Body of pancreas (tissue), 4 donors: ENCODE data around the gene PCIF1. TPM values are rescaled to one million over a fixed set of nuclear protein-coding genes. Genes with fewer than 3 reads are reported as not detected.

Experiments used
- ATAC-seq: fragments of 150-250 bp; one replicate; pipeline ENCODE4 v1.9.1; 2016
- DNase-seq, 4 donors: peaks; one replicate each; pipeline ENCODE4 v3.0.0-alpha.2; 2019
- H3K27ac ChIP-seq, 4 donors: fragments of 200-600 bp; sonication (generic); 1 replicate in 3 of 4; 2 replicates in 1 of 4; pipeline versions ENCODE4 v1.5.1 to v1.6.1; 2016 to 2019; ENCODE audit warnings: mild to moderate bottlenecking in 1 of 4, mixed read lengths in 1 of 4, moderate library complexity in 1 of 4
- H3K27me3 ChIP-seq, 2 donors: fragments of 200-600 bp; sonication (generic); one replicate each; pipeline ENCODE4 v1.6.0; 2016; ENCODE audit warnings: mild to moderate bottlenecking in 1 of 2
- H3K36me3 ChIP-seq, 2 donors: fragments of 200-600 bp; sonication (generic); replicated peaks in 1 of 2; 2 replicates each; pipeline ENCODE4 v1.5.1; 2016; ENCODE audit warnings: low read depth in 2 of 2; ENCODE audit not compliant: insufficient read depth in 1 of 2
- H3K4me1 ChIP-seq: fragments of 200-600 bp; sonication (generic); one replicate; pipeline ENCODE4 v1.6.0; 2016
- H3K4me3 ChIP-seq, 2 donors: fragments of 200-600 bp; sonication (generic); 1 replicate in 1 of 2; 2 replicates in 1 of 2; pipeline ENCODE4 v1.5.1; 2016 to 2019
- H3K9me3 ChIP-seq, 3 donors: fragments of 200-600 bp; sonication (generic); 1 replicate in 2 of 3; 2 replicates in 1 of 3; pipeline ENCODE4 v1.5.1; 2016
- POLR2A ChIP-seq, 3 donors: fragments of 450-650 bp; IDR thresholded peaks; one replicate each; pipeline ENCODE4 v1.6.1; 2016; ENCODE audit warnings: antibody characterized with exemption in 3 of 3, mild to moderate bottlenecking in 2 of 3
- WGBS, 2 donors: methylation state at CpG; one replicate each; pipeline ENCODE4 v1.1.5; 2017; 5-methylcytosine and 5-hydroxymethylcytosine counted together
- intact Hi-C: fragments of 100-400 bp; cut with DNase I; formaldehyde crosslinking; loops from one replicate; pipeline ENCODE4 v1.15.1; 2023
- total RNA-seq, 2 donors: library from RNA; depleted of rRNA; stranded (reverse); fragments of >200 nt; gene quantifications; one replicate each; pipeline ENCODE4 v1.1.0, GENCODE V29; 2016
- TF ChIP-seq, protein P1 (sequence below), 7 experiments: fragments of 450-650 bp in 4 of 7; fragments of 200-600 bp in 3 of 7; sonication (generic) in 3 of 7; IDR thresholded peaks; one replicate each; pipeline ENCODE4 v1.5.1; 2016 to 2019; ENCODE audit warnings: antibody characterized with exemption in 7 of 7

PCIF1 gene
- total RNA-seq, 2 donors from 2014 or later: 20.2 to 28.7 TPM

DNA sequence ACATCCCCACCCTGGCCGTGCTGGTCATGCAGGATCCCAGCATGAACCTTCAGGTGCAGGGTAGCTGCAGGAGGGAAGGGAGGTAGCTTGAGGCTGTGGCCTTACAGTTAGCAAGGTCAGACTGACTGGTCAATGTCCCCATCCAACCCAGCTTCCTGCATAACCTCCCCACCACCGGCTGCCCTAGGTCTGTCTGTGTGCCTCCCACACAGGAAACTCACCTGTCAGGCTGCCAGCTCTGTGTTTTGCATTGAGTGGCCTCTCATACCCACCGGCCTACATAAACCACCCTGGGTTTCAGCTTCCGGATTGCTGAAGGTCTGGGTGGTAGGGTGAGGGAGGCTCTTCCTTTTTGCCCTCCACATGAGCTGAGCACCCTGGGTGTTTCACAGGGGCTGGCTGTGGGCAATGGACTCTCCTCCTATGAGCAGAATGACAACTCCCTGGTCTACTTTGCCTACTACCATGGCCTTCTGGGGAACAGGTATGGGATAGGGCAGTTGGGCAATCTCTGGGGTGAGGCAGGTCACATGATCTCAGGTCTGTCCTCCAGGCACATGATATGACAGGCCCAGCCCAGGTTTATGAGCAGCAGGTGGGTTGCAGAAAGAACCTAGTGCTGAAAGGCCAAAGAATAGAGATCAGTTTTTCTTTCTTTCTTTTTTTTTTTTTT, 41.5 kb upstream of the PCIF1 start:
- no peak overlapping the region for H3K27ac ChIP-seq
- H3K36me3 ChIP-seq: peaks cover 0 to 7% of the 10 kb centered on the region in 2 donors
- no peak for DNase-seq
- no peaks in the 10 kb centered on the region for H3K9me3 ChIP-seq
- no peaks in the 10 kb centered on the region for H3K27me3 ChIP-seq
- ATAC-seq: no peak
- intact Hi-C loops: loop anchor here (10.0 kb wide), 1 partner anchor 72 kb away; no protein-coding TSS in a partner anchor
- no peak overlapping the region for H3K4me3 ChIP-seq
- TF ChIP-seq, protein P1, sequence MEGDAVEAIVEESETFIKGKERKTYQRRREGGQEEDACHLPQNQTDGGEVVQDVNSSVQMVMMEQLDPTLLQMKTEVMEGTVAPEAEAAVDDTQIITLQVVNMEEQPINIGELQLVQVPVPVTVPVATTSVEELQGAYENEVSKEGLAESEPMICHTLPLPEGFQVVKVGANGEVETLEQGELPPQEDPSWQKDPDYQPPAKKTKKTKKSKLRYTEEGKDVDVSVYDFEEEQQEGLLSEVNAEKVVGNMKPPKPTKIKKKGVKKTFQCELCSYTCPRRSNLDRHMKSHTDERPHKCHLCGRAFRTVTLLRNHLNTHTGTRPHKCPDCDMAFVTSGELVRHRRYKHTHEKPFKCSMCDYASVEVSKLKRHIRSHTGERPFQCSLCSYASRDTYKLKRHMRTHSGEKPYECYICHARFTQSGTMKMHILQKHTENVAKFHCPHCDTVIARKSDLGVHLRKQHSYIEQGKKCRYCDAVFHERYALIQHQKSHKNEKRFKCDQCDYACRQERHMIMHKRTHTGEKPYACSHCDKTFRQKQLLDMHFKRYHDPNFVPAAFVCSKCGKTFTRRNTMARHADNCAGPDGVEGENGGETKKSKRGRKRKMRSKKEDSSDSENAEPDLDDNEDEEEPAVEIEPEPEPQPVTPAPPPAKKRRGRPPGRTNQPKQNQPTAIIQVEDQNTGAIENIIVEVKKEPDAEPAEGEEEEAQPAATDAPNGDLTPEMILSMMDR (IDR thresholded peaks at IDR 0.05): no peak
- no peak for TF ChIP-seq POLR2A (IDR thresholded peaks at IDR 0.05)
- H3K4me1 ChIP-seq: peaks cover 33% of the 10 kb centered on the region
- 58 to 71% methylated on average over 1 to 4 of the region's 4 CpGs for WGBS, 2 donors

DNA sequence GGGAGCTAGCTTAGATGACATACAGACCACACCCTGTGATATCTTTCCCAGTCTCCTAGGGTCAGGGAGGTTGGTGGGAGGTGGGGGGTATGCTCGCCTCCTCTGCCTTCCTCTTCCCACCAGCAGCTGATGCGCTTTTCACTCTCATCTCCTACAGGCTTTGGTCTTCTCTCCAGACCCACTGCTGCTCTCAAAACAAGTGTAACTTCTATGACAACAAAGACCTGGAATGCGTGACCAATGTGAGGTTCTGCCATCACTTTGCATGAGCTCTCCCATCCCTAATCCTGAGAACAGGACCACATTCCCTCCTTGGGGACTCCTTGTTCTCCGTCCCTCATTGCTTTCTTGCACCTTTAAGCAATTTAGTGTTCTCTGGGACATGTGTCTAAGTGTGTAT, 40.7 kb upstream of the PCIF1 start:
- DNase-seq: no peak

DNA sequence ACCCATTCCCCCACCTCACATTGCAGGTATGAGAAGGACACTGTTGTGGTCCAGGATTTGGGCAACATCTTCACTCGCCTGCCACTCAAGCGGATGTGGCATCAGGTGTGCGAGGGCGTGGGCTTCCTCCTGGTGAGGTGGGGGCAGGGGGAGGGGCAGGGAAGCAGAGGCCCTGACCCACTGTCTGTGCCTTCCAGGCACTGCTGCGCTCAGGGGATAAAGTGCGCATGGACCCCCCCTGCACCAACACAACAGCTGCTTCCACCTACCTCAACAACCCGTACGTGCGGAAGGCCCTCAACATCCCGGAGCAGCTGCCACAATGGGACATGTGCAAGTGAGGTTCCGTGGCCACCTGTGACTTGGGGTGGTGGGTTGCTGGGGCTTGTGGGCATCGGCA, 39.7 kb upstream of the PCIF1 start:
- H3K4me1 ChIP-seq: peaks cover 28% of the 10 kb centered on the region
- H3K27me3 ChIP-seq: no peaks in the 10 kb centered on the region
- no peak overlapping the region for H3K27ac ChIP-seq
- peaks cover 0 to 15% of the 10 kb centered on the region in 2 donors for H3K36me3 ChIP-seq
- H3K9me3 ChIP-seq: no peaks in the 10 kb centered on the region
- ATAC-seq (no peak), DNase-seq (no peak)
- TF ChIP-seq, protein P1 (IDR thresholded peaks at IDR 0.05): no peak
- TF ChIP-seq POLR2A (IDR thresholded peaks at IDR 0.05): no peak
- H3K4me3 ChIP-seq: no peak overlapping the region
- intact Hi-C loops: loop anchor here (10.0 kb wide), 1 partner anchor 70 kb away; no protein-coding TSS in a partner anchor
- WGBS, 2 donors: 69 to 87% methylated on average over 5 to 12 of the region's 12 CpGs

More for the DNA sequence above, 40.7 kb upstream of the PCIF1 start:
- Histone ChIP-seq H3K4me3 (no peak overlapping the region), H3K9me3 (no peaks in the 10 kb centered on the region), H3K4me1 (peaks cover 33% of the 10 kb centered on the region), H3K36me3 (peaks cover 0 to 10% of the 10 kb centered on the region in 2 donors), H3K27me3 (no peaks in the 10 kb centered on the region), H3K27ac (no peak overlapping the region)
- 88 to 96% methylated on average over 4 of the region's 4 CpGs for WGBS, 2 donors
- no peak for TF ChIP-seq POLR2A (IDR thresholded peaks at IDR 0.05)
- TF ChIP-seq, protein P1 (IDR thresholded peaks at IDR 0.05): no peak
- intact Hi-C loops: loop anchor here (10.0 kb wide), 1 partner anchor 71 kb away; no protein-coding TSS in a partner anchor
- no peak for ATAC-seq

DNA sequence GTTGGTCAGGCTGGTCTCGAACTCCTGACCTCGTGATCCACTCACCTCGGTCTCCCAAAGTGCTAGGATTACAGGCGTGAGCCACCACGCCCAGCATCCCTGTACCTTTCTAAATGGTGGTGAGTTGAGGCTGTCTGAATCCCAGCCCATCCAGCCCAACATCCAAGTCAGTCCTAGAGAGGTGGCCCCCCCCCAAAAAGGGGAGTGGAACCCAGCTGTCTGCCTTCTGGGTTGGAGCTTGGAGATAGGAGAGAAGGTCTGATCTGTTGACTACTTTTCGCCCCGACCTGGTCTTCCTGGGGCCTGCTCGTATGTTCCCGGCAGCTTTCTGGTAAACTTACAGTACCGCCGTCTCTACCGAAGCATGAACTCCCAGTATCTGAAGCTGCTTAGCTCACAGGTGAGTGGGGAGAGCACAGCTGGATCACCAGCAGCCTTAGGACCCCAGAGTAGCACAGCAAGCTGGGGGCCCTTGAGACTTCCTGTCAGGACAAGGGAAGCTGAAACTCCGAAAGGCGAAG, 37.8 kb upstream of the PCIF1 start:
- Histone ChIP-seq H3K36me3 (peaks cover 0 to 17% of the 10 kb centered on the region in 2 donors), H3K9me3 (no peaks in the 10 kb centered on the region), H3K27me3 (no peaks in the 10 kb centered on the region), H3K4me3 (no peak overlapping the region), H3K27ac (no peak overlapping the region), H3K4me1 (peaks cover 15% of the 10 kb centered on the region)
- ATAC-seq: no peak
- TF ChIP-seq, protein P1 (IDR thresholded peaks at IDR 0.05): no peak
- TF ChIP-seq POLR2A (IDR thresholded peaks at IDR 0.05): no peak
- intact Hi-C loops: loop anchor here (10.0 kb wide), 1 partner anchor 68 kb away; no protein-coding TSS in a partner anchor
- DNase-seq: no peak
- WGBS, 2 donors: 96 to 100% methylated on average over 3 to 14 of the region's 14 CpGs
